KBM-7 (cell line): ENCODE measurements around the gene CCDC9.

ENCODE experiments used
- DNase-seq: peaks from one replicate; pipeline ENCODE4 v3.0.0-alpha.2; 2015
- in situ Hi-C: fragments of 300-500 bp; cut with MboI; formaldehyde crosslinking; loops from 2 replicates; pipeline ENCODE4 v1.14.3; 2020; ENCODE audit warnings: low sequenced_read_pairs, low pct_unique_long_range_greater_than_20kb, mixed read lengths

The CCDC9 gene

GRCh38 chr19:47255879-47256692 is at the start of gene CCDC9:
Gene CCDC9, plus strand, starts transcription at chr19:47256525. Its CDS starts 1,876 bp downstream, at chr19:47258401.
- peak; percentile 94 for DNase-seq
- in situ Hi-C loops, result no loop called here

DNA sequence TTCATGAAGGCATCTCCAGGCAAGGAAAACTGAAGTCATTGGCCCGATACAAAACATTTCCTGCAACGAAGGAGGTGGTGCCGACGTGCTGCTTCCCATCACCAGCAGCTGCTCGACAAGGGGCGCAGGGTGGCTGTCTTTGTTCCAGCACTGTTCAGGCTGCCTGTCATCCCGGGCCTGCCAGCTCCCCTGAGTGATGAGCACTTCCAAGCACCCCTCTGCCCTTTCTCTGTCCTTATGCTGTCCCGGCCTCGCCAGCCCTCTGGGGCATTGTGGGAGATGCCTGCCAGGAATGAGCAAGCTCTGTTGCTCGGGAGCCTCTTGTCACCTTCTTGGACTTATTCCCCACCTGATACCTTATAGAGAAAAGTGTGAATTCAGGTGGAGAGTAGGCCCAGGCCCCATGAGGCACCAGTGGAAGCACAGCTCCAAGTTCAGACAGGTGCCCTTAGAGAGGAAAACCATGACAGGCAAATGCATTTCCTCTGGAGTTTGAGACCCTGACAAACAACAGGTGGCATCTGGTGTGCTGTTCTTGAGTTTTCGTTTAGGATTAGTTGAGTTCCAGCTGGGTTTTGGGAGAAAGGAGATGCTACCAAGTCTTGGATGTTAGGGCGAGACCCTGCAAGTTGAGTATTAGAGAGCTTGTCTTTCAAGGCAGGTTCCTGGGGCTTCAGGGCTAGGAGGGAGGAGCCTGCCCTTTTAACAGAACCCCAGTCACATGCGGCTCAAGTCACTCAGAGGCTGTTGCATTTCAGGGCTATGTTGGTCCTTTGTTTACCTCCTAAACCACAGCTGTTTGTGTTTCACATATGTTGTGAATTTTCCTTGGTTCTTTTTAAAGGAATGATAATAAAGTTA is 46.8 kb upstream of the CCDC9 start:
- no peak for DNase-seq
- in situ Hi-C loops, result no loop called here

GRCh38 chr19:47210180-47210490 is 46.2 kb upstream of the CCDC9 start:
- in situ Hi-C loops, result no loop called here
- no peak for DNase-seq

DNA sequence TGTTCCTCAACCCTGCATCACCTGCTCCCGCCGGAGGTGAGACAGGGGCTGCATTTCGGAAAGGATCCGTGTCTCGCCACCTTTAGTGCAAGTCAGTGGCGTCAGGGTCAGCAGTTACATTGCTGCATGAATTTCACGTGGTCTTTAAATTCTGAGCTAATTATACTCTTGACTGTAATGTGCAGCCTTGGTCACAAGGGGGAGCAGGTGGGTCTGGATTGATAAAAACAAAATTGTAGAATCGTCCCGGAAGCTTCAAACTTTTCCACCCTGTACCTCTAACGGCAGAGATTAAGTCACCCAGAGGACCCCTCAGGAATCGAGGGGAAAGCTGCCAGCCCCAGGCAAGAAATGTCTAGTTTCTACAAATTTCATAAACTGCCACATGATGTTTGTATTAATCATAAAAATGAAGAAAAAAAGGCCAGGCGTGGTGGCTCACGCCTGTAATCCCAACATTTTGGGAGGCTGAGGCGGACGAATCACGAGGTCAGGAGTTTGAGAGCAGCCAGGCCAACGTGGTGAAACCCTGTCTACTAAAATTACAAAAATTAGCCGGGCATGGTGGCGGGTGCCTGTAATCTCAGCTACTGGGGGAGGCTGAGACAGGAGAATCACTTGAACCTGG is 45.5 kb upstream of the CCDC9 start:
- in situ Hi-C loops, result no loop called here
- peak; percentile 92 for DNase-seq

GRCh38 chr19:47215581-47215980 is 40.7 kb upstream of the CCDC9 start:
- no peak for DNase-seq
- in situ Hi-C loops, result no loop called here

DNA sequence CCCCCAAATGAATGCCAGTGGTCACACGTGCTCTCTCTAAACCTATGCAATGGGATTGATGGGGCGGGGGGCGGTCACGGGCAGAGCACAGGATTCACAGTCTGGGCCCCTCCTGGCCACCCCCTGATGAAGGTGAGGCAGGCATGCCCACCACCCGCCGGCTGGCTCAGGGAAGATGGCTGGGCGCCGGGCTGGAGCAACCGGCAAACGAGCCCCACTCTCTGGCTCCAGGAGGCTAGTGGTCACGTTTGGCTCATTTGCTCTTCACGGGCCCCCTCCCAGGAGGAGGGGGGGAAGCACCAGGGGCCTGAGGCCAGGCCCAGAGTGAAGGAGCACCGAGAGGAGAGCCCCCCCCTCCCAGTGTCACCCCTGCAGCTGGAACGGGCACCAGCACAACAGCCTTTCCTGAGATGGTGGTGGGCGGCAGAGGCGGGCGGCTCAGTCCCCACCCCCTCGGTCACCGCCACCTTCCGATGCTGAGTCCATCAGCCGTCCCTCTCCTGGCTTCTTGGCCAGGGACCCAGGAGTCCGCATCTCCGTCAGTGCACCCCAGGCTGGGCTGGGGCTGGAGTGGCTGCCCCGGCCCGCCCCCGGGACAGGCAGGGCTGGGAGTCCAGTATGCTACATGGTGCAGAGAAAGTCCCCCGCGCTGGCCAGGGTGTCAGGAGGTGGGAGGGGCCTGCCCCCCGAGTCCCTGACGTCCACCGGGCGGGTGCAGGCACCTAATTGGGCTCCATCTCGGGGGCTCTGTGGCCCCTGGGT is 35.1 kb upstream of the CCDC9 start:
- no peak for DNase-seq

GRCh38 chr19:47221890-47222289 is 34.4 kb upstream of the CCDC9 start:
- in situ Hi-C loops, result no loop called here

More for the DNA sequence above, 35.1 kb upstream of the CCDC9 start:
- in situ Hi-C loops, result no loop called here

DNA sequence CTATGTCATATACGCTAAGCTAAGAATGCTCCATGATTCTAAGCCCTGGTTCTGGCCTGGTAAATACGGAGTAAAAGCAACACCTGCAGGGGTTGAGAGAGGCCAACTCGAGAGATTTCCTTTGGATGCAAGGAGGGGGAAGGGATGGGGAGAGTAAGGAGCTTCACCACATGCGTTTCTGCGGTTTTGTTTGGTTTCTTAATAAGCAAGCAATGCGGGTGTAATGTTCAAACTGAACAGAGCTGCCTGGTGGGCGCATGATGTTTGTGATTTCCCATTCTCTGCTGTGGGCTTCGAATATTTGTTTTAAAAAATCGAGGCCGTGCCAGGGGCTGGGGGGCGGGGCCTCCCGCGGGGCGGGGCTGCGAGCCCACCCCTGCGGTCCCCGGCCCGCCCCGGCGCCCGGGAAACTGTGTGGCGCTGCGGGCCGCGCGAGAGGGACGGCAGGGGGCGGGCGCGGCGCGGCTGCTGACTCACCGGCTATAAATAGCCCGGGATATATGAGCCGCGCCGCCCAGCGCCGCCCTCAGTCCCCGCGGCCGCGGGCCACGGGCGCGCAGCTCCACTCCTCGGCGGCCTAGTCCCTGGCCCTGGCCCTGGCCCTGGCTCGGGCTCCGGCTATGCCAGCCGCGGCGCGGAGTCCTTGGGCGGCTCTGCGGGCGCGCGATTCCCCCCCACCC is 30.4 kb upstream of the CCDC9 start:
- in situ Hi-C loops, result no loop called here
- peak; percentile 87 for DNase-seq

More at GRCh38 chr19:47221890-47222289, 34.4 kb upstream of the CCDC9 start:
- DNase-seq, result no peak

DNA sequence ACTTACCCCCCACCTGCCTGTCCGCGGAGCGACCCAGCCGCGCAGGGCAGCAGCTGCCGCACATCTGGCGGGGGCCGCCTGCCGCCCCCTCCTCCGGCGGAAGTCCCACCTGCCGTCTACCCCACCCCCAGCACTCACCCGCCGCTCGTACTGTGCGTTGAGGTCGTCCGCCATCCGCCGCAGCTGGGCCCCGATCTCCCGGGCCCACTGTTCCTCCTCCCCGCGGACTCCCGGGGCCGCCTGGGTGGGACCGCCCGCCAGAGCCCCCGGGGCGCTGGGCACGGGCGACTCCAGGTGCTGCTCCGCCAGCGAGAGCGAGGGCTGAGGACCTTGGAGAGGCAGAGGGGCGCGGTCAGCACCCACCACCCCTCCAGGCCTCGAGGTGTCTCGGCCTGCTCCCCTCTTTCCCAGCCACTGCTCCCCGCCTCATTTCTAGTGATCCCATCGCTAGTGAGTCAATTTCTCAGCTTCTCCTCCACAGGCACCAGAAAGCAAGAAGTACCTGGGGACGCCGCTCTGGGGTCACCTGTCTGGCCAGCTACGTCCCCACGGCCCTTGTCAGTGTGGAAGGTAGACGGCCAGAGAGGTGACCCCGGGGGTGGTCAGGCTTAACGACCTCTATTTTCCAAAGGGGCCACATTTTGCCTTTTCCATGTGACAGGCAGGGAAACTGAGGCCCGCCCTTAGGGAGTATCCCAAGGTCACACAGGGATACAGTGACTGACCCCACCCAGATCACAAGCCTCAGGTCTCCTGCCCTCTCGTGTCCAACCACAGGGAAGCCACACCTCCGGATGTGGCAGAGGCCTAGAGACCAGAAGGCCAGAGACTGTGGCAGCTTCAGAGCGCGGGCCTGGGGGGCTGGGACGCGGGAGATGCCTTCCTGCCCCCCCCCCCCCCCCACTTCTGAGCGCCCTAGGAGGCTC is 29.6 kb upstream of the CCDC9 start:
- in situ Hi-C loops, result no loop called here
- DNase-seq, result peak; percentile 81

GRCh38 chr19:47227352-47228167 is 28.8 kb upstream of the CCDC9 start:
- in situ Hi-C loops, result no loop called here
- DNase-seq, result peak; percentile 92

GRCh38 chr19:47228168-47228936 is 28.0 kb upstream of the CCDC9 start:
- DNase-seq, result peak; percentile 80
- in situ Hi-C loops, result no loop called here

DNA sequence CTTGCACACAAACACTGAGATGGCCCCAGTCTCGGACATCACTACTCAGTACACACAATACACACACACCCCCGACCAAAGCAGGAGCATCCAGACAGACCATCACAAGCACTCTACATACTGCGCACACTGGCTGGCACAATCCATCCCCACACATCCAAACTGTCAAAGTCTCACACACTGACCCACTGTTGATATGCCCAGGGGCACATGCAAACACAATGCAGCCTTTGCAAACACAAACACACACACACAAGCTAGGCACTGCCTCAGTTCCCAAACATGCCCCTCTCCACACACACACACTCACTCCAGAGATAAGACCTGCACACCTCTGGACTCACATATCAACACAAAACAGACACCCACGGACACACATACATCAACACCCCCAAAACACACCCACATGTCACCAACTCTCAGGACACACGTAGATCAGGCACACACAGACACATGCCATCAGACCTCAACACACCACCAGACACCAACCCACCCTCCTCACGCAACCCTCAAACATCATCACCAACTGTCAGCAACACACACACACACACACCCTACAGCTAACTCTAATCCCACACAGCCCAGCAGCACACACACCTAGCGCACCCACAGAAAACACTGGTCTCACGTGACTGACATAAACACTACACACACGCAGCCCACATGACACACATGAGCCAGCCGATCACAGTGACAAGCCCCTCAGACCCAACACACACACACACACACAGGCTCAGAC is 27.2 kb upstream of the CCDC9 start:
- DNase-seq, result peak; percentile 60
- in situ Hi-C loops, result no loop called here

- peak; percentile 51 for DNase-seq
- in situ Hi-C loops, result no loop called here
Observed at GRCh38 chr19:47229676-47230053, 26.7 kb upstream of the CCDC9 start.

- peak; percentile 75 for DNase-seq
- in situ Hi-C loops, result no loop called here
Observed at GRCh38 chr19:47230054-47230920, 26.0 kb upstream of the CCDC9 start.

GRCh38 chr19:47230921-47231214 is 25.5 kb upstream of the CCDC9 start, which contains the start of gene BBC3:
Gene BBC3, minus strand, starts transcription at chr19:47231199. Its CDS starts 2,768 bp downstream, at chr19:47228431.
- DNase-seq, result no peak
- in situ Hi-C loops, result no loop called here
